ENCODE measurements around the gene ABCG4.

GRCh38 chr11:119161871-119162270 lies 13.0 kb downstream of the ABCG4 start:
- no peak for TF ChIP-seq CTCF (IDR thresholded peaks at IDR 0.05)
- TF ChIP-seq POLR2A (IDR thresholded peaks at IDR 0.05), result no peak
- TF ChIP-seq EP300 (IDR thresholded peaks at IDR 0.05), result no peak
